ENCODE data around the gene KHDRBS2. TPM values are rescaled to one million over a fixed set of nuclear protein-coding genes. Genes with fewer than 3 reads are reported as not detected.

KHDRBS2 gene
- total and polyA plus RNA-seq, 2 experiments from 2014 or later: 5.4 to 11.7 TPM

DNA sequence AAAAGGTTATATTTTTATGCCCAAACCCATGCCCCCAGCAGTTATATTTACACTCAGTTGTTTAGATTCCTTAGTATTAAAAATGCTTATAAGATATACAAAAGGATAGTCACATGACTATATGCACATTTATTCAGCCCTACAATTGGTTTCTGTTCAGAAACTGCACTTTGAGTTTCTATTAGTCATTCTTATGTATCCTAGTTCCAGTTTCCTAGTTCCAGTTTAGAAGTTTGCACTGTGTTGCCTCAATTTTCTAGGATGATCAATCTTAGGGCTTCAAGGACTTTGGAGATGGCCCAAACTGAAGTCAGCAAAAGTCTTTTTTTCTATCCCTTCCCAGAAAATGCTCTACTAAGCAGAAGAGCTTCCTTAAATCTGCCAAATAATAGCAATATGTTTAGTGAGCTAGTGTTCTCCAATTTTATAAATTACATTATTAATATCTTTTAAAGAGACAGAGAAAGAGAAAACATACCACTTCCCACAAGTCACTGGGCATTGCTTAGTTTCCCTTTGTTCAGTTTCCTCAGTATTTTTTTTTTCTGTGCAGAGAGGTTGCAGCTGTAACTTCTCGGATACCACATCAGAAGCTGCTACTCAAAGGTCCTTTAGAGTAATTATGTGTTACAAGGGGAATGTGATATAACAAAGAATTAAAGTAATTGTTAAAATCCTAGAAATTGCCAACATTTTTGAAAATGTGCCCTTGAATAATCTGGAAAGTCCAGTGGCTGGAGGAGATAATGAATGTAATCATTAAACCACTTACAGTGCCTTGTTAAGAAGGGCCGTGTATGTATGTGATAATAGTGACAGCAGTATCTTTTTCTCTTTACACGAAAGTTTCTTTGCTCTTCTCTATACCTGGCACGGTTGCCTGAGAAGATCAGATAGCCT is 138.8 kb downstream of the KHDRBS2 start:
- Mint-ChIP-seq H3K36me3 (ENCODE audit: low read depth) (no peaks in the 10 kb centered on the region), H3K9me3 (no peaks in the 10 kb centered on the region), H3K4me3 (no peak overlapping the region), H3K27ac (peak overlapping the region; percentile 18; the same call in 1 of the 2 replicates), H3K27me3 (ENCODE audit: insufficient read depth, low read depth, poor library complexity) (no peaks in the 10 kb centered on the region), H3K4me1 (peaks cover 10% of the 10 kb centered on the region; the same call in 2 of the 3 replicates)
- Histone ChIP-seq H3K9me2 (ENCODE audit: insufficient read depth) (no peaks in the 10 kb centered on the region), H3K4me2 (no peak overlapping the region), H3K27me3 (ENCODE audit: insufficient read depth) (no peaks in the 10 kb centered on the region), H3F3A (replicated peaks; ENCODE audit: low read depth) (no peaks in the 10 kb centered on the region), H3K4me1 (ENCODE audit: insufficient read depth) (peaks cover 5% of the 10 kb centered on the region; the same call in 1 of the 2 replicates), H3K79me2 (replicated peaks; ENCODE audit: insufficient read depth) (no peaks in the 10 kb centered on the region), H4K20me1 (replicated peaks; ENCODE audit: insufficient read depth) (no peaks in the 10 kb centered on the region), H3K4me3 (no peak overlapping the region), H3K36me3 (ENCODE audit: insufficient read depth) (no peaks in the 10 kb centered on the region), H2AFZ (no peak overlapping the region), H3K27ac (ENCODE audit: low read depth) (no peak overlapping the region)
- ATAC-seq (no peak), DNase-seq (ENCODE audit: low spot score) (no peak)
- TF ChIP-seq, protein P1, sequence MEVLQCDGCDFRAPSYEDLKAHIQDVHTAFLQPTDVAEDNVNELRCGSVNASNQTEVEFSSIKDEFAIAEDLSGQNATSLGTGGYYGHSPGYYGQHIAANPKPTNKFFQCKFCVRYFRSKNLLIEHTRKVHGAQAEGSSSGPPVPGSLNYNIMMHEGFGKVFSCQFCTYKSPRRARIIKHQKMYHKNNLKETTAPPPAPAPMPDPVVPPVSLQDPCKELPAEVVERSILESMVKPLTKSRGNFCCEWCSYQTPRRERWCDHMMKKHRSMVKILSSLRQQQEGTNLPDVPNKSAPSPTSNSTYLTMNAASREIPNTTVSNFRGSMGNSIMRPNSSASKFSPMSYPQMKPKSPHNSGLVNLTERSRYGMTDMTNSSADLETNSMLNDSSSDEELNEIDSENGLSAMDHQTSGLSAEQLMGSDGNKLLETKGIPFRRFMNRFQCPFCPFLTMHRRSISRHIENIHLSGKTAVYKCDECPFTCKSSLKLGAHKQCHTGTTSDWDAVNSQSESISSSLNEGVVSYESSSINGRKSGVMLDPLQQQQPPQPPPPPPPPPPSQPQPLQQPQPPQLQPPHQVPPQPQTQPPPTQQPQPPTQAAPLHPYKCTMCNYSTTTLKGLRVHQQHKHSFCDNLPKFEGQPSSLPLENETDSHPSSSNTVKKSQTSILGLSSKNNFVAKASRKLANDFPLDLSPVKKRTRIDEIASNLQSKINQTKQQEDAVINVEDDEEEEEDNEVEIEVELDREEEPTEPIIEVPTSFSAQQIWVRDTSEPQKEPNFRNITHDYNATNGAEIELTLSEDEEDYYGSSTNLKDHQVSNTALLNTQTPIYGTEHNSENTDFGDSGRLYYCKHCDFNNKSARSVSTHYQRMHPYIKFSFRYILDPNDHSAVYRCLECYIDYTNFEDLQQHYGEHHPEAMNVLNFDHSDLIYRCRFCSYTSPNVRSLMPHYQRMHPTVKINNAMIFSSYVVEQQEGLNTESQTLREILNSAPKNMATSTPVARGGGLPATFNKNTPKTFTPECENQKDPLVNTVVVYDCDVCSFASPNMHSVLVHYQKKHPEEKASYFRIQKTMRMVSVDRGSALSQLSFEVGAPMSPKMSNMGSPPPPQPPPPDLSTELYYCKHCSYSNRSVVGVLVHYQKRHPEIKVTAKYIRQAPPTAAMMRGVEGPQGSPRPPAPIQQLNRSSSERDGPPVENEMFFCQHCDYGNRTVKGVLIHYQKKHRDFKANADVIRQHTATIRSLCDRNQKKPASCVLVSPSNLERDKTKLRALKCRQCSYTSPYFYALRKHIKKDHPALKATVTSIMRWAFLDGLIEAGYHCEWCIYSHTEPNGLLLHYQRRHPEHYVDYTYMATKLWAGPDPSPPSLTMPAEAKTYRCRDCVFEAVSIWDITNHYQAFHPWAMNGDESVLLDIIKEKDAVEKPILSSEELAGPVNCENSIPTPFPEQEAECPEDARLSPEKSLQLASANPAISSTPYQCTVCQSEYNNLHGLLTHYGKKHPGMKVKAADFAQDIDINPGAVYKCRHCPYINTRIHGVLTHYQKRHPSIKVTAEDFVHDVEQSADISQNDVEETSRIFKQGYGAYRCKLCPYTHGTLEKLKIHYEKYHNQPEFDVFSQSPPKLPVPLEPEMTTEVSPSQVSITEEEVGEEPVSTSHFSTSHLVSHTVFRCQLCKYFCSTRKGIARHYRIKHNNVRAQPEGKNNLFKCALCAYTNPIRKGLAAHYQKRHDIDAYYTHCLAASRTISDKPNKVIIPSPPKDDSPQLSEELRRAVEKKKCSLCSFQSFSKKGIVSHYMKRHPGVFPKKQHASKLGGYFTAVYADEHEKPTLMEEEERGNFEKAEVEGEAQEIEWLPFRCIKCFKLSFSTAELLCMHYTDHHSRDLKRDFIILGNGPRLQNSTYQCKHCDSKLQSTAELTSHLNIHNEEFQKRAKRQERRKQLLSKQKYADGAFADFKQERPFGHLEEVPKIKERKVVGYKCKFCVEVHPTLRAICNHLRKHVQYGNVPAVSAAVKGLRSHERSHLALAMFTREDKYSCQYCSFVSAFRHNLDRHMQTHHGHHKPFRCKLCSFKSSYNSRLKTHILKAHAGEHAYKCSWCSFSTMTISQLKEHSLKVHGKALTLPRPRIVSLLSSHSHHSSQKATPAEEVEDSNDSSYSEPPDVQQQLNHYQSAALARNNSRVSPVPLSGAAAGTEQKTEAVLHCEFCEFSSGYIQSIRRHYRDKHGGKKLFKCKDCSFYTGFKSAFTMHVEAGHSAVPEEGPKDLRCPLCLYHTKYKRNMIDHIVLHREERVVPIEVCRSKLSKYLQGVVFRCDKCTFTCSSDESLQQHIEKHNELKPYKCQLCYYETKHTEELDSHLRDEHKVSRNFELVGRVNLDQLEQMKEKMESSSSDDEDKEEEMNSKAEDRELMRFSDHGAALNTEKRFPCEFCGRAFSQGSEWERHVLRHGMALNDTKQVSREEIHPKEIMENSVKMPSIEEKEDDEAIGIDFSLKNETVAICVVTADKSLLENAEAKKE (CRISPR knock-in tag; IDR thresholded peaks at IDR 0.05): no peak
- TF ChIP-seq EZH2phosphoT487 (IDR thresholded peaks at IDR 0.05; ENCODE audit: unreplicated experiment): no peak
- TF ChIP-seq EZH2 (IDR thresholded peaks at IDR 0.05; ENCODE audit: low read depth, unreplicated experiment): no peak
- TF ChIP-seq CREB1 (CRISPR knock-in tag; IDR thresholded peaks at IDR 0.05; ENCODE audit: low read depth): no peak
- TF ChIP-seq NANOG (IDR thresholded peaks at IDR 0.05; ENCODE audit: borderline replicate concordance): no peak

Data from GM23338 (cell line).